ENCODE measurements around the gene WBP11. TPM values are rescaled to one million over a fixed set of nuclear protein-coding genes. Genes with fewer than 3 reads are reported as not detected.
A peak's percentile ranks its signal among the peaks of the same experiment; 100 is the strongest.

Gene WBP11
- total RNA-seq (2014; rRNA removed; shearing (Covaris generic); ENCODE audit: low replicate concordance) = 22.5 and 22.7 TPM in 2 replicates

DNA sequence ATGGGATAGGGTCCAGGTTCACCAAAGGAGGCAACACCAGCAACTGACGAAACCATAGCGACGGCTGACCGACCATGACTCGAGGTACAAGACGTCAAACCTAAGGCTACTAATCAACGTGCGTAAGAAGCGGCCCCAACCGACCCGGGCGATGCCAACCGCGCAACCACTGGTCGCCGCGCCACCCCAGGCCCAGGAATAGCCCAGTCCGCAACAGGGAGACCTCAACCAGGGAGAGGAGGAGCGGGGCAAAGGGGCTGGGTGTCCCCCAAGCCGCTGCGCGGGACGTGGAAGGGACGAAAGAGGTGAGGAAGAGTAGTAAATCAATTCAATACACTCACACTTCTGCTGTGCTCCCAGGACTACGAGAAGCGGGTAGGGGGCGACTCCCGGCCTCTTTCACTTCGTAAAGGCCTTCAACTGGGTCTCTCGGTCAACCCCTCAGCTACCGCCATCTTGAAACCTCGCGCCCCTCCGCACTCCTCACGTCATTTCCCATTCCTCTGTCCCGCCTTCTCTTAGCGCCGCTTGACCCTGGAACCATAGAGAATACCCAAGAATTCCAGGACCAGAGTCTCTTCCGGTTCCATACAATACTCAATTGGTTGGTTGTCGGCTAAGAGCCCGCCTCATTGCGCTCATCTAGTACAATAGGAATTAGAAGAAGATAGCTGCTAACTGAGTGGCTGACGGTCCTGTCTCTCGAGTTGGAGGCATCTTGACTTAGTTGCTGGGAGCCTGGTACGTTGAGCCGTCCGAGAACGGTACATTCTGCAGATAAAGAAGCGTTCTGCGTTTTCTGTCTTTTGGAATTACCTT lies at the start of gene WBP11, which contains the start of gene C12orf60:
WBP11 (minus strand) TSS at position 468 of the 819 bp plus-strand sequence. CDS start 2,095 bp downstream, outside the sequence.
C12orf60 (plus strand) TSS at position 660 of the 819 bp plus-strand sequence. CDS start 19,266 bp downstream, outside the sequence.
- peak; percentile 99 for DNase-seq
- H3K27ac ChIP-seq (ENCODE audit: low read length) = peak within 1 kb of the TSS; percentile 59
- H3K9me2 ChIP-seq (replicated peaks; ENCODE audit: insufficient read depth, low read length) = no peaks in the 10 kb centered on the region
- H3K9ac ChIP-seq (ENCODE audit: low read length) = peak within 1 kb of the TSS; percentile 81
- H4K20me1 ChIP-seq (ENCODE audit: insufficient read depth, low read depth, low read length) = peaks cover 12% of the 10 kb centered on the region
- H3K4me1 ChIP-seq (ENCODE audit: low read length) = peaks cover 27% of the 10 kb centered on the region
- peaks cover 31% of the 10 kb centered on the region for H3K36me3 ChIP-seq (ENCODE audit: insufficient read depth, low read length)
- peaks cover 54% of the 10 kb centered on the region for H3K79me2 ChIP-seq (ENCODE audit: low read length)
- no peaks in the 10 kb centered on the region for H3K27me3 ChIP-seq (ENCODE audit: low read length)
- H2AFZ ChIP-seq (ENCODE audit: low read length) = peak within 1 kb of the TSS; percentile 78
- H3K4me3 ChIP-seq (ENCODE audit: low read length) = peak within 1 kb of the TSS; percentile 89
- H3K9me3 ChIP-seq (ENCODE audit: low read length) = no peaks in the 10 kb centered on the region
- peak within 1 kb of the TSS; percentile 90 for H3K4me2 ChIP-seq (ENCODE audit: low read depth, low read length, poor library complexity, severe bottlenecking)

GRCh38 chr12:14852880-14853279 lies 49.6 kb upstream of the WBP11 start:
- Histone ChIP-seq H3K36me3 (ENCODE audit: insufficient read depth, low read length) (no peaks in the 10 kb centered on the region), H3K9me2 (replicated peaks; ENCODE audit: insufficient read depth, low read length) (no peaks in the 10 kb centered on the region), H3K9me3 (ENCODE audit: low read length) (no peaks in the 10 kb centered on the region), H3K27ac (ENCODE audit: low read length) (no peak overlapping the region), H3K4me3 (ENCODE audit: low read length) (no peak overlapping the region), H3K4me1 (ENCODE audit: low read length) (no peaks in the 10 kb centered on the region), H3K27me3 (ENCODE audit: low read length) (no peaks in the 10 kb centered on the region), H3K9ac (ENCODE audit: low read length) (no peak overlapping the region), H4K20me1 (ENCODE audit: insufficient read depth, low read depth, low read length) (no peaks in the 10 kb centered on the region), H2AFZ (ENCODE audit: low read length) (no peak overlapping the region), H3K4me2 (ENCODE audit: low read depth, low read length, poor library complexity, severe bottlenecking) (no peak overlapping the region), H3K79me2 (ENCODE audit: low read length) (no peaks in the 10 kb centered on the region)
- no peak for DNase-seq

GRCh38 chr12:14850929-14851663 lies 47.8 kb upstream of the WBP11 start:
- Histone ChIP-seq H3K4me1 (ENCODE audit: low read length) (no peaks in the 10 kb centered on the region), H3K27me3 (ENCODE audit: low read length) (no peaks in the 10 kb centered on the region), H3K27ac (ENCODE audit: low read length) (no peak overlapping the region), H3K36me3 (ENCODE audit: insufficient read depth, low read length) (no peaks in the 10 kb centered on the region), H3K9me3 (ENCODE audit: low read length) (no peaks in the 10 kb centered on the region), H3K9ac (ENCODE audit: low read length) (no peak overlapping the region), H3K4me2 (ENCODE audit: low read depth, low read length, poor library complexity, severe bottlenecking) (no peak overlapping the region), H4K20me1 (ENCODE audit: insufficient read depth, low read depth, low read length) (no peaks in the 10 kb centered on the region), H3K79me2 (ENCODE audit: low read length) (no peaks in the 10 kb centered on the region), H2AFZ (ENCODE audit: low read length) (no peak overlapping the region), H3K9me2 (replicated peaks; ENCODE audit: insufficient read depth, low read length) (no peaks in the 10 kb centered on the region), H3K4me3 (ENCODE audit: low read length) (no peak overlapping the region)
- no peak for DNase-seq

DNA sequence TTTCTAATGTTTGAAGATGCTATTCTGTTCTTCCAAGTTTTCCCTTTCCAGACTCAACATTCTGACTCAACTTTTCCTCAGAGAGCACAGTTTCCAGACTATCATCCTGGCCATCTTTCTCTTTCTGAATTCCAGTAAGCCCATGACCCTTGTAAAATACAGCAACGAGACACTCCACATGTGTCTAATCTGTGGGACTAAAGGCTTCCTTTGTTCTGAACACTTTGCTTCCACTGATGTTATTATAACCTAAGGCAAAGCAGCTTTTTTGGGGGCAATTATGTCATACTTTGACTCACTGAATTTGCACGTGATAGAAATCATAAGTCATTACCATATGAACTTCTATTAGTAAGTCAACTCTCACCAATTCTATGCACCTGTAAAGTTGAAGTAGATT lies 46.4 kb upstream of the WBP11 start:
- Histone ChIP-seq H3K9ac (ENCODE audit: low read length) (no peak overlapping the region), H3K4me1 (ENCODE audit: low read length) (no peaks in the 10 kb centered on the region), H4K20me1 (ENCODE audit: insufficient read depth, low read depth, low read length) (no peaks in the 10 kb centered on the region), H3K9me3 (ENCODE audit: low read length) (no peaks in the 10 kb centered on the region), H3K36me3 (ENCODE audit: insufficient read depth, low read length) (no peaks in the 10 kb centered on the region), H2AFZ (ENCODE audit: low read length) (no peak overlapping the region), H3K27ac (ENCODE audit: low read length) (no peak overlapping the region), H3K27me3 (ENCODE audit: low read length) (no peaks in the 10 kb centered on the region), H3K4me2 (ENCODE audit: low read depth, low read length, poor library complexity, severe bottlenecking) (no peak overlapping the region), H3K79me2 (ENCODE audit: low read length) (no peaks in the 10 kb centered on the region), H3K4me3 (ENCODE audit: low read length) (no peak overlapping the region), H3K9me2 (replicated peaks; ENCODE audit: insufficient read depth, low read length) (no peaks in the 10 kb centered on the region)
- DNase-seq = no peak

- H4K20me1 ChIP-seq (ENCODE audit: insufficient read depth, low read depth, low read length) = no peaks in the 10 kb centered on the region
- no peaks in the 10 kb centered on the region for H3K27me3 ChIP-seq (ENCODE audit: low read length)
- H3K4me1 ChIP-seq (ENCODE audit: low read length) = no peaks in the 10 kb centered on the region
- no peak overlapping the region for H3K4me2 ChIP-seq (ENCODE audit: low read depth, low read length, poor library complexity, severe bottlenecking)
- H3K4me3 ChIP-seq (ENCODE audit: low read length) = no peak overlapping the region
- H3K9me2 ChIP-seq (replicated peaks; ENCODE audit: insufficient read depth, low read length) = no peaks in the 10 kb centered on the region
- DNase-seq = no peak
- no peak overlapping the region for H3K9ac ChIP-seq (ENCODE audit: low read length)
- no peaks in the 10 kb centered on the region for H3K79me2 ChIP-seq (ENCODE audit: low read length)
- no peaks in the 10 kb centered on the region for H3K9me3 ChIP-seq (ENCODE audit: low read length)
- H3K36me3 ChIP-seq (ENCODE audit: insufficient read depth, low read length) = no peaks in the 10 kb centered on the region
- no peak overlapping the region for H3K27ac ChIP-seq (ENCODE audit: low read length)
- no peak overlapping the region for H2AFZ ChIP-seq (ENCODE audit: low read length)
Observed at GRCh38 chr12:14846876-14847580, 43.8 kb upstream of the WBP11 start.

GRCh38 chr12:14846042-14846587 lies 42.8 kb upstream of the WBP11 start:
- Histone ChIP-seq H3K79me2 (ENCODE audit: low read length) (no peaks in the 10 kb centered on the region), H4K20me1 (ENCODE audit: insufficient read depth, low read depth, low read length) (no peaks in the 10 kb centered on the region), H3K9me3 (ENCODE audit: low read length) (no peaks in the 10 kb centered on the region), H3K9ac (ENCODE audit: low read length) (no peak overlapping the region), H3K4me2 (ENCODE audit: low read depth, low read length, poor library complexity, severe bottlenecking) (no peak overlapping the region), H2AFZ (ENCODE audit: low read length) (no peak overlapping the region), H3K36me3 (ENCODE audit: insufficient read depth, low read length) (no peaks in the 10 kb centered on the region), H3K4me3 (ENCODE audit: low read length) (no peak overlapping the region), H3K9me2 (replicated peaks; ENCODE audit: insufficient read depth, low read length) (no peaks in the 10 kb centered on the region), H3K4me1 (ENCODE audit: low read length) (no peaks in the 10 kb centered on the region), H3K27ac (ENCODE audit: low read length) (no peak overlapping the region), H3K27me3 (ENCODE audit: low read length) (no peaks in the 10 kb centered on the region)
- no peak for DNase-seq

- H3K9me3 ChIP-seq (ENCODE audit: low read length) = no peaks in the 10 kb centered on the region
- H3K4me1 ChIP-seq (ENCODE audit: low read length) = no peaks in the 10 kb centered on the region
- no peaks in the 10 kb centered on the region for H4K20me1 ChIP-seq (ENCODE audit: insufficient read depth, low read depth, low read length)
- H3K9me2 ChIP-seq (replicated peaks; ENCODE audit: insufficient read depth, low read length) = no peaks in the 10 kb centered on the region
- DNase-seq = peak; percentile 76
- no peak overlapping the region for H2AFZ ChIP-seq (ENCODE audit: low read length)
- H3K27ac ChIP-seq (ENCODE audit: low read length) = no peak overlapping the region
- no peak overlapping the region for H3K9ac ChIP-seq (ENCODE audit: low read length)
- H3K4me3 ChIP-seq (ENCODE audit: low read length) = no peak overlapping the region
- H3K27me3 ChIP-seq (ENCODE audit: low read length) = no peaks in the 10 kb centered on the region
- H3K4me2 ChIP-seq (ENCODE audit: low read depth, low read length, poor library complexity, severe bottlenecking) = no peak overlapping the region
- H3K79me2 ChIP-seq (ENCODE audit: low read length) = no peaks in the 10 kb centered on the region
- H3K36me3 ChIP-seq (ENCODE audit: insufficient read depth, low read length) = no peaks in the 10 kb centered on the region
Observed at GRCh38 chr12:14845350-14845750, 42.1 kb upstream of the WBP11 start.
